Endothelial cell of umbilical vein (primary cell): ENCODE data around the gene MEN1. TPM values are rescaled to one million over a fixed set of nuclear protein-coding genes. Genes with fewer than 3 reads are reported as not detected.

Experiments used
- BruUV-seq: library from RNA; stranded (reverse); fragments of 400-500 nt; replicated peaks from 2 replicates; lab custom pipeline; 2021; lab: Mats Ljungman, UMichigan
- CTCF ChIA-PET: fragments of 300-600, 350-600 bp; sonication (Branson Sonifier 250); formaldehyde crosslinking; loops from one replicate; lab custom pipeline; 2021; ENCODE audit warnings: antibody characterized with exemption, inconsistent platforms; lab: Charles Lee
- POLR2A ChIA-PET: fragments of 300-600, 350-600 bp; sonication (Branson Sonifier 250); formaldehyde crosslinking; loops from one replicate; lab custom pipeline; 2021; ENCODE audit warnings: antibody characterized with exemption, inconsistent platforms; lab: Charles Lee
- DNase-seq: peaks from one replicate; pipeline ENCODE4 v3.0.0-alpha.2; 2011; ENCODE audit warnings: low read depth, low spot score
- FAIRE-seq: peaks from 2 replicates; lab custom pipeline; 2011; peaks lifted over from hg19 to GRCh38; lab: Jason Lieb, UNC
- H2AFZ ChIP-seq: 2 replicates; pipeline ENCODE4 v1.6.0; 2012; ENCODE audit warnings: low read depth, low read length, control low read depth, inconsistent platforms
- H3K27ac ChIP-seq: 2 replicates; pipeline ENCODE4 v1.5.1; 2011; ENCODE audit warnings: low read depth, mild to moderate bottlenecking, control low read depth, low read length, moderate library complexity; ENCODE audit not compliant: insufficient read depth
- H3K27me3 ChIP-seq, 2 experiments: 2 replicates each; pipeline versions ENCODE4 v1.6.0 to v1.6.1; 2011; ENCODE audit warnings: low read length in 2 of 2, mixed read lengths in 1 of 2; ENCODE audit not compliant: control insufficient read depth in 2 of 2, insufficient read depth in 2 of 2
- H3K36me3 ChIP-seq, 2 experiments: 2 replicates in 1 of 2; 3 replicates in 1 of 2; pipeline ENCODE4 v1.5.1; 2011; ENCODE audit warnings: low read length in 2 of 2, mild to moderate bottlenecking in 1 of 2, moderate library complexity in 1 of 2; ENCODE audit not compliant: control insufficient read depth in 2 of 2, insufficient read depth in 2 of 2; ENCODE audit errors: extremely low read depth in 1 of 2
- H3K4me1 ChIP-seq: 3 replicates; pipeline ENCODE4 v1.5.1; 2011; ENCODE audit warnings: mild to moderate bottlenecking, low read length; ENCODE audit not compliant: control insufficient read depth, insufficient read depth; ENCODE audit errors: extremely low read depth
- H3K4me2 ChIP-seq: 2 replicates; pipeline ENCODE4 v1.6.1; 2011; ENCODE audit warnings: low read length, control low read depth, mixed read lengths; ENCODE audit not compliant: insufficient read depth
- H3K4me3 ChIP-seq, 3 experiments: fragments of 200-600 bp in 1 of 3; sonication (generic), shearing (Covaris generic) in 1 of 3; replicated peaks in 1 of 3; 2 replicates each; pipeline ENCODE4 v1.5.1; 2011 to 2016; ENCODE audit warnings: control low read depth in 3 of 3, low read length in 3 of 3, mild to moderate bottlenecking in 2 of 3, inconsistent platforms in 1 of 3, low read depth in 1 of 3, moderate library complexity in 1 of 3; ENCODE audit not compliant: insufficient read depth in 1 of 3
- H3K79me2 ChIP-seq: 2 replicates; pipeline ENCODE4 v1.6.0; 2012; ENCODE audit warnings: low read length, inconsistent platforms; ENCODE audit not compliant: control insufficient read depth, insufficient read depth
- H3K9ac ChIP-seq: replicated peaks from 2 replicates; pipeline ENCODE3; 2011; ENCODE audit warnings: low read length, control low read depth; ENCODE audit not compliant: insufficient read depth; ENCODE audit errors: extremely low read depth
- H3K9me1 ChIP-seq: replicated peaks from 3 replicates; pipeline ENCODE4 v1.6.0; 2011; ENCODE audit warnings: mild to moderate bottlenecking, low read length; ENCODE audit not compliant: control insufficient read depth, insufficient read depth; ENCODE audit errors: extremely low read depth
- H3K9me3 ChIP-seq: replicated peaks from 2 replicates; pipeline ENCODE4 v1.5.1; 2012; ENCODE audit warnings: low read length, inconsistent platforms; ENCODE audit not compliant: control insufficient read depth, insufficient read depth
- H4K20me1 ChIP-seq: replicated peaks from 2 replicates; pipeline ENCODE3; 2011; ENCODE audit warnings: mild to moderate bottlenecking, low read length; ENCODE audit not compliant: control insufficient read depth, insufficient read depth; ENCODE audit errors: extremely low read depth
- EZH2 ChIP-seq: IDR thresholded peaks from 2 replicates; pipeline ENCODE4 v1.6.1; 2012; ENCODE audit warnings: borderline replicate concordance, low read depth, mild to moderate bottlenecking, moderate library complexity, low read length, inconsistent platforms; ENCODE audit not compliant: severe bottlenecking
- FOS ChIP-seq: IDR thresholded peaks from 2 replicates; pipeline ENCODE4 v1.6.1; 2011; ENCODE audit warnings: mild to moderate bottlenecking, low read length, moderate library complexity, borderline replicate concordance; ENCODE audit not compliant: insufficient read depth
- GATA2 ChIP-seq: IDR thresholded peaks from 2 replicates; pipeline ENCODE4 v1.7.0; 2011; ENCODE audit warnings: low read depth, mild to moderate bottlenecking, moderate library complexity, mixed read lengths, low read length; ENCODE audit not compliant: insufficient read length, insufficient read depth
- JUN ChIP-seq: IDR thresholded peaks from 2 replicates; pipeline ENCODE4 v1.6.1; 2011; ENCODE audit warnings: borderline replicate concordance, low read depth; ENCODE audit not compliant: insufficient read length, insufficient read depth
- MAX ChIP-seq: IDR thresholded peaks from 2 replicates; pipeline ENCODE4 v1.6.1; 2011; ENCODE audit not compliant: insufficient read depth, insufficient read length
- MYC ChIP-seq: IDR thresholded peaks from one replicate; pipeline ENCODE4 v1.6.1; 2011; ENCODE audit warnings: mild to moderate bottlenecking, low read depth, low read length
- POLR2A ChIP-seq: IDR thresholded peaks from 2 replicates; pipeline ENCODE4 v1.6.1; 2012; ENCODE audit warnings: low read depth, mild to moderate bottlenecking, control low read depth, low read length
- POLR2AphosphoS5 ChIP-seq: IDR thresholded peaks from 2 replicates; pipeline ENCODE4 v1.6.1; 2012; ENCODE audit warnings: low read depth, mild to moderate bottlenecking, control low read depth, low read length, moderate library complexity; ENCODE audit not compliant: insufficient read depth
- dilution Hi-C: fragments of 300-500 bp; cut with MboI; formaldehyde crosslinking; loops from one replicate; pipeline ENCODE4 v1.15.0; 2019; ENCODE audit warnings: low sequenced_read_pairs; ENCODE audit not compliant: extremely low pct_ligation_motif_present
- intact Hi-C: fragments of 100-400 bp; cut with micrococcal nuclease; formaldehyde crosslinking; loops from one replicate; pipeline ENCODE4 v1.10.0; 2022
- polyA plus RNA-seq, 4 experiments: library from polyadenylated mRNA; depleted of rRNA in 3 of 4; stranded (reverse) in 3 of 4; unstranded in 1 of 4; fragments of >200 nt; gene quantifications; 2 replicates each; pipeline versions ENCODE4 v1.2.1 to v1.2.3, GENCODE V29; 2011 to 2012; ENCODE audit warnings: missing spikeins in 1 of 4
- total RNA-seq: library from RNA; stranded (reverse); gene quantifications from 2 replicates; pipeline ENCODE4 v1.2.3, GENCODE V29; 2021
- TF ChIP-seq, protein P1 (sequence below), 2 donors: IDR thresholded peaks; 1 replicate in 1 of 2; 2 replicates in 1 of 2; pipeline ENCODE4 v1.5.1; 2011; ENCODE audit warnings: low read length in 2 of 2, mild to moderate bottlenecking in 2 of 2, moderate library complexity in 2 of 2, control low read depth in 1 of 2, inconsistent platforms in 1 of 2, low read depth in 1 of 2; ENCODE audit not compliant: insufficient read depth in 1 of 2; ENCODE audit errors: extremely low read depth in 1 of 2

Gene MEN1
- total and polyA plus RNA-seq, 2 donors (not counting 3 experiments of a cell fraction or from before 2014, with no cell fraction given), result 41.1 to 43.1 TPM

DNA sequence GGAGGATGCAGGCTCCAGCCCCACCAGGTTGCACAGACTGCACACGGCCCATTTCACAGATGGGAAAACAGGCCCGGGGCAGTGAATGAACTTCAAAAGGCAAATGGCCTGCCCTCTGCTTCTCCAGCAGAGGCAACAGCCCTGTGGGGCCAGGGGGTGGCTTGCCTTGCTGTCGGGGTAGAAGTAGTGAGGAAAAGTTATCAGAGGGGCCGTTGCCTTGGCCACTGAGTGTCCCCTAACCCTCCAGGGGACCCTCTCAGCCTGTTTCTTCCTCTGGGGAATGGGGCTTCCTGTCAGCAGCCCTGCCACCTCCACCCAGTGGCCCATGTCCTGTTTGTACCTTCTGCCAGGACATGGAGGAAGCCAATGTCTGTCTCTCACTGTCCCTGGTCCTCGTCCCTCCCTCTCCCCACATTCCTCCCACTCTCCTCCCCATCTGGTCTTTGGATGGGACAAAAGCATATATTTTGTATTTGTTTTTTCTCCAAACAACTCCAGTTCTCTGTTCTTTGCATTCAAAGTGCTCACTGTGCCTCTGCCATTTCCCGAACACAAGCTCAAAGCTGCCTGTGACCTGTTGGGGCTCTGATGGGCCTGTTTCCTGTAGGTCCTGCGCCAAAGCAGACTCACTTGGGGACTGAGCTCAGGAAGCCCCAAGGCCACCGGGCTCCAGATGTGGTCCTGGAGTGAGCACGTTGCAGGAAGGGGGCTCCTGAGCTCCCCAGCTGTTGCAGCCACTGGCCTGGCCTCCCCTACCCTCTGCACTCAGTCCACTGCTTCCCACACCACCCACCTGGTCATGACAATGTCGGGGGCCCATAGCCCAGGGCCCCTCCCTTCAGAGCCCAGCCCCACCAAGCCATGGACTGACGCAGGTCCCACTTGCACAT, 16.8 kb downstream of the MEN1 start:
- CTCF ChIA-PET, result interaction anchor here (1.1 kb wide), 1 partner anchor 11 kb away, joined by 3 read pairs; no protein-coding TSS in a partner anchor

More for the DNA sequence above, 16.8 kb downstream of the MEN1 start:
- dilution Hi-C loops (no loop called here), intact Hi-C loops (no loop called here)
- H4K20me1 ChIP-seq, result no peaks in the 10 kb centered on the region
- no peak overlapping the region for H3K9ac ChIP-seq
- TF ChIP-seq POLR2A (no peak), POLR2AphosphoS5 (no peak), GATA2 (no peak), EZH2 (no peak), MAX (no peak), MYC (no peak), FOS (no peak), JUN (no peak)
- TF ChIP-seq, protein P1, sequence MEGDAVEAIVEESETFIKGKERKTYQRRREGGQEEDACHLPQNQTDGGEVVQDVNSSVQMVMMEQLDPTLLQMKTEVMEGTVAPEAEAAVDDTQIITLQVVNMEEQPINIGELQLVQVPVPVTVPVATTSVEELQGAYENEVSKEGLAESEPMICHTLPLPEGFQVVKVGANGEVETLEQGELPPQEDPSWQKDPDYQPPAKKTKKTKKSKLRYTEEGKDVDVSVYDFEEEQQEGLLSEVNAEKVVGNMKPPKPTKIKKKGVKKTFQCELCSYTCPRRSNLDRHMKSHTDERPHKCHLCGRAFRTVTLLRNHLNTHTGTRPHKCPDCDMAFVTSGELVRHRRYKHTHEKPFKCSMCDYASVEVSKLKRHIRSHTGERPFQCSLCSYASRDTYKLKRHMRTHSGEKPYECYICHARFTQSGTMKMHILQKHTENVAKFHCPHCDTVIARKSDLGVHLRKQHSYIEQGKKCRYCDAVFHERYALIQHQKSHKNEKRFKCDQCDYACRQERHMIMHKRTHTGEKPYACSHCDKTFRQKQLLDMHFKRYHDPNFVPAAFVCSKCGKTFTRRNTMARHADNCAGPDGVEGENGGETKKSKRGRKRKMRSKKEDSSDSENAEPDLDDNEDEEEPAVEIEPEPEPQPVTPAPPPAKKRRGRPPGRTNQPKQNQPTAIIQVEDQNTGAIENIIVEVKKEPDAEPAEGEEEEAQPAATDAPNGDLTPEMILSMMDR (IDR thresholded peaks at IDR 0.05; ENCODE audit: extremely low read depth in 1 of 2, insufficient read depth in 1 of 2, low read depth in 1 of 2, low read length in 2 of 2), result no peak
- no peak overlapping the region for H2AFZ ChIP-seq
- H3K27me3 ChIP-seq, result no peaks in the 10 kb centered on the region
- no peaks in the 10 kb centered on the region for H3K4me1 ChIP-seq
- POLR2A ChIA-PET, result no interaction called here
- H3K27ac ChIP-seq, result no peak overlapping the region
- DNase-seq (no peak), FAIRE-seq (no peak)
- no peaks in the 10 kb centered on the region for H3K9me1 ChIP-seq
- no peak overlapping the region for H3K4me3 ChIP-seq
- H3K4me2 ChIP-seq, result no peak overlapping the region
- BruUV-seq, result no TSS peak
- H3K79me2 ChIP-seq, result no peaks in the 10 kb centered on the region
- H3K36me3 ChIP-seq, result peaks cover 3 to 26% of the 10 kb centered on the region in 2 experiments
- no peaks in the 10 kb centered on the region for H3K9me3 ChIP-seq
